SK-N-SH treated with all-trans-retinoic acid at 6 μM for 48 hours (cell line): Measurements from ENCODE around the gene PGAP6.
"Not testable (repeated sequence)": the region's sequence is repeated elsewhere in the genome, so short reads cannot be mapped to it uniquely, and the experiment has no call there.

Source experiments
- ATAC-seq: fragments of 200-7000 bp; cut with Tn5 transposase; 3 replicates; pipeline ENCODE4 v1.9.1; 2020; ENCODE audit warnings: mild to moderate bottlenecking, moderate library complexity
- ARNTL ChIP-seq: fragments of 450-650 bp; formaldehyde crosslinking; IDR thresholded peaks from 2 replicates; pipeline ENCODE4 v1.5.0; 2020; ENCODE audit warnings: low read depth, mild to moderate bottlenecking, moderate library complexity, borderline replicate concordance
- BACH2 ChIP-seq: fragments of 250-450 bp; sonication (Bioruptor Pico); IDR thresholded peaks from 2 replicates; pipeline ENCODE4 v1.9.0; 2021; ENCODE audit warnings: mild to moderate bottlenecking, borderline replicate concordance
- CREB5 ChIP-seq: fragments of 250-450 bp; sonication (Bioruptor Pico); IDR thresholded peaks from 2 replicates; pipeline ENCODE4 v1.5.1; 2020; ENCODE audit warnings: low read depth, mild to moderate bottlenecking, moderate library complexity
- CSRNP3 ChIP-seq: fragments of 250-450 bp; sonication (Bioruptor Pico); IDR thresholded peaks from 2 replicates; pipeline ENCODE4 v1.5.1; 2021; ENCODE audit warnings: mild to moderate bottlenecking, moderate library complexity
- ESRRG ChIP-seq: fragments of 250-450 bp; sonication (Bioruptor Pico); IDR thresholded peaks from 2 replicates; pipeline ENCODE4 v1.6.1; 2021; ENCODE audit warnings: mild to moderate bottlenecking
- GLIS3 ChIP-seq: fragments of 250-450 bp; sonication (Bioruptor Pico); IDR thresholded peaks from 2 replicates; pipeline ENCODE4 v1.5.0; 2020; ENCODE audit warnings: mild to moderate bottlenecking, moderate library complexity
- OSR1 ChIP-seq: fragments of 250-450 bp; sonication (Bioruptor Pico); IDR thresholded peaks from 2 replicates; pipeline ENCODE4 v1.8.0; 2022; ENCODE audit warnings: moderate library complexity, mild to moderate bottlenecking, inconsistent platforms
- PATZ1 ChIP-seq: fragments of 250-450 bp; sonication (Bioruptor Pico); IDR thresholded peaks from 2 replicates; pipeline ENCODE4 v1.8.0; 2020; ENCODE audit warnings: mild to moderate bottlenecking, moderate library complexity, borderline replicate concordance
- POU6F1 ChIP-seq: fragments of 250-450 bp; sonication (Bioruptor Pico); IDR thresholded peaks from 2 replicates; pipeline ENCODE4 v1.8.0; 2021; ENCODE audit warnings: low read depth, mild to moderate bottlenecking, moderate library complexity, borderline replicate concordance
- PPARA ChIP-seq: fragments of 250-450 bp; sonication (Bioruptor Pico); IDR thresholded peaks from 2 replicates; pipeline ENCODE4 v1.5.0; 2020; ENCODE audit warnings: mild to moderate bottlenecking, borderline replicate concordance
- RARB ChIP-seq: fragments of 250-450 bp; sonication (Bioruptor Pico); IDR thresholded peaks from 2 replicates; pipeline ENCODE4 v1.8.0; 2021; ENCODE audit warnings: mild to moderate bottlenecking, moderate library complexity
- TOX ChIP-seq: fragments of 250-450 bp; sonication (Bioruptor Pico); IDR thresholded peaks from 2 replicates; pipeline ENCODE4 v1.8.0; 2021; ENCODE audit warnings: mild to moderate bottlenecking, moderate library complexity, borderline replicate concordance
- TSHZ2 ChIP-seq: fragments of 250-450 bp; sonication (Bioruptor Pico); IDR thresholded peaks from 2 replicates; pipeline ENCODE4 v1.5.0; 2020; ENCODE audit warnings: mild to moderate bottlenecking, moderate library complexity
- ZC3H10 ChIP-seq: fragments of 250-450 bp; sonication (Bioruptor Pico); IDR thresholded peaks from 2 replicates; pipeline ENCODE4 v1.5.1; 2021; ENCODE audit warnings: mild to moderate bottlenecking, moderate library complexity
- ZFP3 ChIP-seq: fragments of 250-450 bp; sonication (Bioruptor Pico); IDR thresholded peaks from 2 replicates; pipeline ENCODE4 v1.5.0; 2020; ENCODE audit warnings: mild to moderate bottlenecking, moderate library complexity
- ZFP30 ChIP-seq: fragments of 450-650 bp; formaldehyde crosslinking; IDR thresholded peaks from 2 replicates; pipeline ENCODE4 v1.5.0; 2022; ENCODE audit warnings: mild to moderate bottlenecking, moderate library complexity
- ZNF565 ChIP-seq: fragments of 450-650 bp; formaldehyde crosslinking; conservative IDR thresholded peaks from 2 replicates; pipeline ENCODE4 v1.5.0; 2020; ENCODE audit warnings: low read depth, mild to moderate bottlenecking, moderate library complexity
- ZNF8 ChIP-seq: fragments of 450-650 bp; formaldehyde crosslinking; IDR thresholded peaks from 2 replicates; pipeline ENCODE4 v1.5.0; 2020; ENCODE audit warnings: mild to moderate bottlenecking, moderate library complexity

The PGAP6 gene

GRCh38 chr16:334164-334832 lies 47.5 kb downstream of the PGAP6 start:
- not testable (repeated sequence) for ATAC-seq

GRCh38 chr16:333406-334094 lies 48.2 kb downstream of the PGAP6 start:
- ATAC-seq = no peak
- TF ChIP-seq ZNF565 (no peak), PPARA (CRISPR knock-in tag) (no peak), ESRRG (CRISPR knock-in tag) (no peak), ZFP30 (CRISPR knock-in tag) (no peak), GLIS3 (CRISPR knock-in tag) (no peak)

GRCh38 chr16:331181-331814 lies 50.5 kb downstream of the PGAP6 start:
- not testable (repeated sequence) for ATAC-seq

- no peak for ATAC-seq
Observed at GRCh38 chr16:330741-331140, 51.0 kb downstream of the PGAP6 start.

More at GRCh38 chr16:330741-331140, 51.0 kb downstream of the PGAP6 start:
- TF ChIP-seq ZNF8 (CRISPR knock-in tag) = no peak
- TF ChIP-seq GLIS3 (CRISPR knock-in tag) = no peak
- no peak for TF ChIP-seq ARNTL (CRISPR knock-in tag)
- TF ChIP-seq RARB = no peak
- TF ChIP-seq BACH2 (CRISPR knock-in tag) = no peak
- no peak for TF ChIP-seq PPARA (CRISPR knock-in tag)
- TF ChIP-seq CSRNP3 (CRISPR knock-in tag) = no peak
- TF ChIP-seq TSHZ2 (CRISPR knock-in tag) = no peak
- TF ChIP-seq POU6F1 (CRISPR knock-in tag) = no peak
- no peak for TF ChIP-seq PATZ1 (CRISPR knock-in tag)
- no peak for TF ChIP-seq ZFP3
- no peak for TF ChIP-seq OSR1 (CRISPR knock-in tag)
- TF ChIP-seq TOX (CRISPR knock-in tag) = no peak
- TF ChIP-seq ZC3H10 = no peak
- TF ChIP-seq CREB5 (CRISPR knock-in tag) = no peak
- TF ChIP-seq ZFP30 (CRISPR knock-in tag) = no peak
- TF ChIP-seq, all 23 proteins: peak for 0
